Activated T-helper 1 cell treated with anti-CD3 and anti-CD28 coated beads, Interleukin-2, amount 50 U/mL, for 16 hours (primary cell): ENCODE results near the gene SMAD9.
A peak's percentile ranks its signal among the peaks of the same experiment; 100 is the strongest.

ENCODE experiments used
- DNase-seq, 2 donors: peaks; one replicate each; pipeline ENCODE4 v3.0.0-alpha.2; 2020; ENCODE audit warnings: low read depth in 1 of 2, low spot score in 1 of 2

The SMAD9 gene

DNA sequence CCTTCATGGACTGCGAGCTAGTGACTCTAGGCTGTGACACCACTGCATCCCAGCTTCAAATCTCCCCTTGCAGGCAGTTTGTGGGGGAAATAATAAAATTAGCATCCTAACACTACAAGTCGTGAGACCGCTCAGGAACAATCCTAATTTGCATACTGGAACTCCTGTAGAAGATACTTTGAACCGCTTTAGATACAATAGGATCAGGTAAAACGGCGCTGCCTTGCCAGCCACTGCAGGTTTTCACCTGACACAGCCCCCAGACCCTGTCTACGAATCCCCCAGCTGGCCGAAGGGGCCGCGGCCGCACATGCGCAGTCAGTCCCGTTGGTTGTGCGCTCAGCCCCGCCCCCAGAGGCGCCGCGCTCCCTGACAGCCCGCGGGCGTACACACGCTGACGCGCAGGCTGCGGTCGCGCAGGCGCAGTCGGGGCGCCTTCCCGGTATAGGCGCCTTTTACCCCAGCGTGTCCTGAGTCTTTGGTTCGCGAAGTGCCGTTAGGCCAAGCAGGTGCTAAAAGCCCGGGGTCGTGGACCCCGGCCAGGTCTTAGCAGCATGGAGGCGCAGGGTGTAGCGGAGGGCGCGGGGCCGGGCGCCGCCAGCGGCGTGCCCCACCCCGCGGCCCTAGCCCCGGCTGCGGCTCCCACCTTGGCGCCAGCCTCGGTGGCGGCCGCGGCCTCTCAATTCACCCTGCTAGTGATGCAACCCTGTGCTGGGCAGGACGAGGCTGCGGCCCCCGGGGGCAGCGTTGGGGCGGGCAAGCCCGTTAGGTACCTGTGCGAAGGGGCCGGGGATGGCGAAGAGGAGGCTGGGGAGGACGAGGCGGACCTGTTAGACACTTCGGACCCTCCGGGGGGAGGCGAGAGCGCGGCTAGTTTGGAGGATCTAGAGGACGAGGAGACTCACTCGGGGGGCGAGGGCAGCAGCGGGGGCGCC lies 101.0 kb downstream of the SMAD9 start, which contains the start of gene RFXAP:
TSS of gene RFXAP (plus strand) at position 419 of the 935 bp plus-strand sequence. CDS start at position 555, 136 bp downstream.
- DNase-seq = peak; percentile 80 to 88

DNA sequence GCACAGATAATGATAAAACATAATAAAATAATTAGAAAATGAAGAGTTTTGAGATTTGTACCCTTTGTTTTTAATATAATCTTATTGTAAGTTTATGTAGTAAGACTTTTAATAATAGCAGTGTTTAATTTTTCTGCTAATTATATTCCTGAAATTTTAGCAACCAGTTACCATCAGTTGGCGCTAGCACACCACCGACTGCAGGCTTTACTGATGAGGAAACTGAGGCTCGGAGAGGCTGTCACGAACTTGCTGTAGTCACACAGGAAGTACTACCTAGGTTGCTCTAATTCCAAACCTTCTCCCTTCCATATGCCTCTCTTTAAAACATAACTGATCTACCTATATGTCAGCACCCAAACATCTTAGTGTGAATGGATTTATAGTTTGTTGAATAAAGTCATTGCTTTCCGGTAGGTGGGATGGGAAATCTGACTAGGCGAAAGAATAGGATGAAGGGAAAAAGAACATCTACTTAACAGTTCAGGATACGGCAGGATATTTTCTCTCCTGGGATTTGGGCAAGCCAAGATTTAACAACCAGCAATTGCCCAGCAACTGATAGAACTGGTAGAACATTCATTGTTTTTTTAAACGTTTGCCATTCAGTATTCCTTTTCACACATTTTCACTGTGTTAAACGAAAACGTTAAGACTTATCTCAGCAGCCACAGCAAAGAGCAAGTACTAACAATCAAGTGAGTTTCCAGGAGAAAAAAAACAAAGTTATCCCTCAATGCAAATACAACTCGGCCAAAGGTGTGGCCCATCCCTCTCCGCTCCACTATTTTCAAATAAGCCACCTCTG lies 101.8 kb downstream of the SMAD9 start:
- DNase-seq = no peak

DNA sequence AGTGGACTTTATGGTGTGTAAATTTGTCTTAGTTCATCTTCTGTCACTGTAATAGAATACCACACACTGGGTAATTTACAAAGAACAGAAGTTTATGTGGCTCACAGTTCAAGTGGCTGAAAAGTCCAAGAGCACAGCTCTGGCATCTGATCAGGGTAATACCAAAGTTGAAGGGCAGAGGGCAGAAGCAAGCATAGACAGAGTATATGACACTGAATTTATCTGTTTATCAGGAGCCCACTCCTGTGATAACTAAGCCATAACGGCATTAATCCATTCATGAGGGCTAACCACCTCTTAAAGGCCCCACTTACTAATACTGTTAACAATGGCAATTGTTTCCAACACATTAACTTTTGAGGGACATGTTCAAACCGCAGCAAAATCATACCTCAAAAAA lies 105.0 kb downstream of the SMAD9 start:
- DNase-seq = no peak

DNA sequence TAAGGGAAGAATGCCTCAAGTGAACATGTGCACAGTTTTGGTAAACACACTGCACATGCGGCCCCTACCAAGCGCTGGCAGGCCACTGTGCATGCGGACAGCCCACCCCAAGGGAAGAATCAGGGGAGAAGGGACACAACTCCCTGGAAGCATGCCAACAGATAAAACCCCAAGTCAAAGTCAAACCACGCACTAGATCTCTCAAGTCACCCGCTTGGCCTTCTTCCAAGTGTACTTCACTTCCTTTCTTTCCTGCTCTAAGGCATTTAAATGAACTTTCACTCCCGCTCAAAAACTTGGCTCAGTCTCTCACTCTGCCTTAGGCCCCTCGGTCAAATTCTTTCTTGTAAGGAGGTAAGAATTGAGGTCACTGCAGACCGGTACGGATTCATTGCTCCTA lies 105.6 kb downstream of the SMAD9 start:
- DNase-seq = no peak

DNA sequence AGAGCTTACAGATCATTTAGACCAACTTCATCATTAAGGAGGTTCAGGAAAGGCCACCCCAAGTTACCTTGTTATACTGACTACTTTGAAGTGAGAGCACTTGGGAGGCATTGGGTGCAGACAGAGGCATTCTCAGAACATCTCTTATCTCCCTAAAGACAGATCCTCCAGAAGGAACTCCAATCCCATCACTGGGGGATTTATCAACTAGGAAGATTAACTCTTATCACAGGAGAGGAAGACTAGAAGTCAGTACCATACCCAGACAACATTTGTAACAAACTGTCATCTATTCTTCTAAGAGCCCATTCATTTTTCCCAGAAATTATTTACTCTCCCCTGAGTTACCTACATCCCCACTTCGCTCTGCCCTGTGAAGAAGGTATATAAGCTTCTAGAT lies 106.8 kb downstream of the SMAD9 start:
- DNase-seq = no peak

DNA sequence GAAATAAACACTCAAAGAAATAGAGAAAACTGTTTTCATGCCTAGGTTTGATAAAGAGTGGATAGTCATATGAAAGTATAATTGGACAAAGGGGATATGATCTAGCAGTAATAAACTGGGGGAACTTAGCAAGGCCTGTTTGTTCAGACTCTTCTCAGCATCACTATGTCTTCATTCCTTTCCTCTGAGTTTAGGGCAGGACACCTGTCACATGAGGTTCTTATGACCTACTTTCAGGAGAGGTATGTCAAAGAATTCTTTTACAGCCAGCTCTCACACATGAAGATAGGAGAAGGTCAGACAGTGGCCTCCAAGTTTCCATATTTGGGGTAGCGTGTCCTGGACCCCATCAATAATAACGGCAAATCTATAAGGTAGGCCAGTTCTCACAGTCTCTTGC lies 112.4 kb downstream of the SMAD9 start:
- no peak for DNase-seq

DNA sequence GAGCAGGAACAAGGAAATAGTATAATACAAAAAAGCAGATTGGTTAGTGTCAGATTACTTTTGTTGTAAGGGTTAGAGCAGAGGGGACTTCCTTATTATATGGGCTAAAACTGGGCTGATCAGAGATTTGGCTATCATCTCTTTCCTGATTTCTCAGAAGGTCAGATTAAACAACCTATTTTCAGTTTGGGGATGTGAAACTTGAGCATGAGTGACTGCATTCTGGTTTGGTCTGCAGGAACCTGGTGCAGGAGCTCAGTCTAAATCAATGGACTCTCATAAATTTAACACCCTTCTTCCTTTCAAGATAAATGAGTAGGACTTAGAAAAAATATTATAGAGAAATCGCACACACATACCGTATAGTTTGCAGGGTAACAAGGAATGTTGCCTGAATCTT lies 113.9 kb downstream of the SMAD9 start:
- no peak for DNase-seq

DNA sequence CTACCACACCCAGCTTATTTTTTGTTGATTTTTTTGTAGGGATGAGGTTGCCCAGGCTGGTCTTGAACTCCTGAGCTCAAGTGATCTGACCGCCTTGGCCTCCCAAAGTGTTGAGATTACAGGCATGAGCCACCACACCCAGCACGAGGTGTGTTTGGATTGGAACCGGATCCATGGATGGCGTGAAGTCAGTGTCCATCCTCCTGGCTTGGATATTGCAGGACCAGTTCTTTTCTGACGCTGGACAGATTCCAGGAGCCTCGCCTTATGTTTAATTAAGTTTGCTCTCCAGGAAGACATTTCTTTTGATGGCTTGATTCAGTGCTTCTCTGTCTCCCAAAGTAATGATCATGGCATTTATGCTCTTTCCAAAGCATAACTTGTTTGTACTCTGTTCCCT lies 115.5 kb downstream of the SMAD9 start:
- no peak for DNase-seq

DNA sequence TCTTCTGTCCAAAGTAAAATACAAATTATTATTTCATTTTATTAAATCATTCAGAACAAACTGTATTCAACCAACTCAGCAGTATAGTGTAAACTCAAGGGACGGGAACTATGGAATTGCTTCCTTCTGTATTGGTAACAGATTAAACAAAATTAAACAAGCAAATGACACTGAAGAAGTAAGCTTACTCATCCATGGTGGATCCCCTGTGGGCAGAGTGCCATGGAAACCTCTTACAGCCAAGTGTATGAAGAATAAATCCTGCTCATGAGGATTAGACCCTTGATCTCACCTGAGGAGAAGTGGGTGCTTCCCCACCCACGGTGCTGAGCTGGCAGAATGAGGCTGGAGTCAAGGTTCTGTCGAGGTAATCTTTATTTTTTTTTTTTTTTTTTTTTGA lies 119.0 kb downstream of the SMAD9 start:
- DNase-seq = no peak

DNA sequence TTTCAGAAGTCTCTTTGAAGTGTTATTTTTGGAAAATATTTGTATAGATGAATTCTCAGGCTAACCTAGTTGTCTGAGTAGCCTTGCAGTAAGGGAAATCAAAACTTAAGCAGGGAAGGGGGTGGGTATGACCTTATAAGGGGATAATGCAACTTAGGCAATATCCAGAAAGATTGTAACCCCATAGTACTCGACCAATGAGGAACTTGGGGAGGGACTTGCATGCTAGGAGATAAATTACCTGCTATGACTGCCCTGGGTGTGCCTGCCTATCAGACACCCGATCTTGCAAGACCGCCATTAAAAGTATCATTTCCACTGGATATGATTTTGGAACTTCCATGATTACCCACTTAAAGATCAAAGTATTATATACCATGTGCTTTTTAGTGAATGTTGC lies 124.0 kb downstream of the SMAD9 start:
- DNase-seq = no peak

DNA sequence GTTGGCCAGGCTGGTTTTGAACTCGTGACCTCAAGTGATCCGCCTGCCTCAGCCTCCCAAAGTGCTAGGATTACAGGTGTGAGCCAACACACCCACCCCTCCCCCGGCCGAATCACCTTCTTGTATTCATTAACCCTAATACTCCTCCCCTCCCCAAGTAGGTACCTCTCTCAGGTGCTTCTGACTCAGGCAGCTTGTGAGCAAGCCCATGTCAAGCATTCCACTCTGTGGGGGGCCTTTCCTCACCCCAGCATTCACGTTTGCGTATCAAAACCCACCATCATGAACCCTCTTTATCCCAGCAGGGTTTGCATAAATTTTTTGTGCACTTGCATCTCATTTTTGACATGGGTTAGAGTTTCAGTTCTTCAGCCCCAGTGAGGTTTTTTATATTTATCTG lies 124.6 kb downstream of the SMAD9 start:
- DNase-seq = no peak
